GM23248 (cell line): ENCODE measurements around the gene RASGEF1C. TPM values are rescaled to one million over a fixed set of nuclear protein-coding genes. Genes with fewer than 3 reads are reported as not detected.

Experiments
- DNase-seq: peaks from one replicate; pipeline ENCODE4 v3.0.0-alpha.2; 2015
- H2AFZ ChIP-seq: fragments of 200-600 bp; sonication (generic); 2 replicates; pipeline ENCODE4 v1.6.1; 2016; ENCODE audit warnings: antibody characterized with exemption
- H3F3A ChIP-seq: fragments of 200-600 bp; sonication (generic); 2 replicates; pipeline ENCODE4 v1.6.1; 2016; ENCODE audit warnings: mild to moderate bottlenecking, antibody characterized with exemption, mixed run types; ENCODE audit not compliant: insufficient read depth
- H3K27ac ChIP-seq: fragments of 200-600 bp; sonication (generic); 2 replicates; pipeline ENCODE4 v1.5.1; 2016; ENCODE audit warnings: mild to moderate bottlenecking
- H3K27me3 ChIP-seq: fragments of 200-600 bp; sonication (generic); replicated peaks from 2 replicates; pipeline ENCODE4 v1.6.1; 2016; ENCODE audit warnings: mild to moderate bottlenecking; ENCODE audit not compliant: insufficient read depth
- H3K36me3 ChIP-seq: fragments of 200-600 bp; sonication (generic); 2 replicates; pipeline ENCODE4 v1.6.1; 2016; ENCODE audit warnings: low read depth, mild to moderate bottlenecking
- H3K4me1 ChIP-seq: fragments of 200-600 bp; sonication (generic); 2 replicates; pipeline ENCODE4 v1.6.1; 2016; ENCODE audit warnings: mild to moderate bottlenecking; ENCODE audit not compliant: insufficient read depth
- H3K4me2 ChIP-seq: fragments of 200-600 bp; sonication (generic); one replicate; pipeline ENCODE4 v1.6.1; 2016; ENCODE audit warnings: mild to moderate bottlenecking; ENCODE audit not compliant: unreplicated experiment
- H3K4me3 ChIP-seq: fragments of 200-600 bp; sonication (generic); 2 replicates; pipeline ENCODE4 v1.5.1; 2016; ENCODE audit warnings: mild to moderate bottlenecking
- H3K79me2 ChIP-seq: fragments of 200-600 bp; sonication (generic); 2 replicates; pipeline ENCODE4 v1.6.1; 2016; ENCODE audit warnings: mild to moderate bottlenecking; ENCODE audit not compliant: insufficient read depth
- H3K9ac ChIP-seq: fragments of 200-600 bp; sonication (generic); 2 replicates; pipeline ENCODE4 v1.6.1; 2016; ENCODE audit warnings: mild to moderate bottlenecking
- H3K9me2 ChIP-seq: fragments of 200-600 bp; sonication (generic); 2 replicates; pipeline ENCODE4 v1.6.1; 2016; ENCODE audit warnings: mixed run types, mild to moderate bottlenecking, moderate library complexity; ENCODE audit not compliant: insufficient read depth
- H3K9me3 ChIP-seq: fragments of 200-600 bp; sonication (generic); one replicate; pipeline ENCODE4 v1.6.1; 2017; ENCODE audit warnings: low read depth
- H4K20me1 ChIP-seq: fragments of 200-600 bp; sonication (generic); 2 replicates; pipeline ENCODE4 v1.6.0; 2016; ENCODE audit not compliant: insufficient read depth
- EZH2 ChIP-seq: fragments of 200-600 bp; sonication (generic); IDR thresholded peaks from 2 replicates; pipeline ENCODE4 v1.6.1; 2018; ENCODE audit warnings: antibody characterized with exemption, mild to moderate bottlenecking; ENCODE audit not compliant: insufficient read depth, poor library complexity, severe bottlenecking
- EZH2phosphoT487 ChIP-seq: fragments of 200-600 bp; sonication (generic); IDR thresholded peaks from 2 replicates; pipeline ENCODE4 v1.6.1; 2018; ENCODE audit warnings: antibody characterized with exemption, moderate library complexity, mild to moderate bottlenecking, low read depth; ENCODE audit not compliant: insufficient read depth
- WGBS, 2 experiments: methylation state at CpG; one replicate each; pipeline ENCODE4 v1.1.6; 2015 to 2017; ENCODE audit warnings: low lambda C conversion rate in 2 of 2, low coverage in 1 of 2; ENCODE audit errors: missing lambda C conversion rate in 2 of 2; 5-methylcytosine and 5-hydroxymethylcytosine counted together
- in situ Hi-C: fragments of 300-500 bp; cut with MboI; formaldehyde crosslinking; loops from 2 replicates; pipeline ENCODE4 v1.15.0; 2020
- polyA plus RNA-seq: library from polyadenylated mRNA; unstranded; fragments of >200 nt; fragmentation: Nextera tagmentation; extraction: Ambion mirVana; gene quantifications from 2 replicates; pipeline ENCODE4 v1.2.1, GENCODE V29; 2016
- total RNA-seq: library from RNA; depleted of rRNA; stranded (reverse); fragments of >200 nt; shearing (Covaris generic); gene quantifications from 2 replicates; pipeline ENCODE4 v1.2.3, GENCODE V29; 2014

The RASGEF1C gene
- total and polyA plus RNA-seq, 2 experiments from 2014 or later: not detected

DNA sequence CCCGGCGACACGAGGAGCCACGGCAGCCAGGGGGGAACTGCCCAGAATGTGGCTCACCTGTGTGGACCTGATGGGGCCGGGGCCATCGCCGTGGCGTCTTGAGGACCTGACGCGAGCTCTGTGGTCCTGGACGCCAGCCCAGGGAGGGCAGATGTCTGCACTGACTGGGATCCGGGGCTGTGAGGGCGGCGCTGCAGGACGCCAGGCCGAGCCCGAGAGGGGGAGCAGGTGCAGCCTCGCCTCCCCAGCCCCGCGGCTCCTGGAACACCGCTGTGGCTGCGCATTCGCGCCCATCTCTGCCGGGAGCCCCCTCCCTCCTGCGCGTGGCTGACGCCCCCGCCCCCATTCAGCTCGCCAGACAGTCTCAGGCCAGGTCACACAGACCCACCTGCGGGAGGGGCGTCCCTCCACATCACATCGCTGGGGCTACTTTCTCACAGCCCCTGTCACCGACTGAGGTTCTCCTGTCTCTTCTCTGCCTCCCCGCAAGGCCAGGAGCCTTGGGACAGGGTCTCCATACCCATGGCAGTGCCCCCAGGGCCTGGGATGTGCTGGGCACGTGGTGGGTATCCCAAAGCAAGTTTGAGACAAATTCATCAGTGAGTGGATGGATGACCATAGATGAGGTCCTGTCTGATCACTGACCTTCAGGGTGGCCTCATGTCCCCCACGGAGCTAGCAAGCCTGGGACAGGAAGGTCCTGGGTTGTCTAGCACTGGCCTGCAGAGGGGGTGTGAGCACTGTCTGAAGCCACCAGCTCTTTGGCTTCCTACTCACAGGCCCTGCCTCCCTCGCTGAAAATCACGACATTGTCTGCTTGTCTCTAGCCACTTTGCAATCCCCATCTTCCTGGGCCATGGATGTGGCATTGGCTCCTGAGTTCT, 47.3 kb downstream of the RASGEF1C start:
- H3K4me3 ChIP-seq: no peak overlapping the region
- no peaks in the 10 kb centered on the region for H3K79me2 ChIP-seq
- no peak overlapping the region for H3K4me2 ChIP-seq
- no peaks in the 10 kb centered on the region for H3F3A ChIP-seq
- H2AFZ ChIP-seq: no peak overlapping the region
- H3K9me3 ChIP-seq: no peaks in the 10 kb centered on the region
- no peak for DNase-seq
- 40 to 42% methylated on average over 28 to 38 of the region's 39 CpGs for WGBS, 2 experiments
- H3K4me1 ChIP-seq: no peaks in the 10 kb centered on the region
- H4K20me1 ChIP-seq: no peaks in the 10 kb centered on the region
- H3K36me3 ChIP-seq: no peaks in the 10 kb centered on the region
- H3K9ac ChIP-seq: no peak overlapping the region
- peaks cover 22% of the 10 kb centered on the region; the same call in 1 of the 2 replicates for H3K27me3 ChIP-seq
- H3K9me2 ChIP-seq: no peaks in the 10 kb centered on the region
- H3K27ac ChIP-seq: no peak overlapping the region
- in situ Hi-C loops: no loop called here
- no peak for TF ChIP-seq EZH2
- no peak for TF ChIP-seq EZH2phosphoT487

DNA sequence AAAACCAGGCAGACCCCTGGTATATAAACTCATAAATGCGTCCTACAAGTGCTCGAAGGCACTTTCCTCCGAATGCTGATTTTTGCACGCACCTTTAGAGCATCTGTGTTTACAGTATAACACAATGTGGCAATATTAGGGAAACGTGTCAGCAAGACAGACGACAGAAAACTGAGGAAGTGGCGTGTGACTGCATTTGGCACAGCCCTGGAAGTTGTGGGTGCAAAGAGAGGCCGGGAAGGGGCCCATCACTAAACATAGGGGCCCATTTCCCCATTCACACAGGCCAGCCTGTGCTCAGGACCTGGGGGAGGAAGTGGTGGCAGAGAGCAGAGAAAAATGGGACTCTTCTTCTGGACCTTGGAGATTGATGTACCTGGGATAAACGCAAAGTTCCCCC, 48.2 kb downstream of the RASGEF1C start:
- Histone ChIP-seq H3K4me3 (no peak overlapping the region), H3F3A (no peaks in the 10 kb centered on the region), H3K79me2 (no peaks in the 10 kb centered on the region), H3K27ac (no peak overlapping the region), H3K9me2 (no peaks in the 10 kb centered on the region), H4K20me1 (no peaks in the 10 kb centered on the region), H3K4me2 (no peak overlapping the region), H3K4me1 (no peaks in the 10 kb centered on the region), H3K9ac (no peak overlapping the region), H3K36me3 (no peaks in the 10 kb centered on the region), H2AFZ (no peak overlapping the region), H3K27me3 (peaks cover 22% of the 10 kb centered on the region; the same call in 1 of the 2 replicates), H3K9me3 (no peaks in the 10 kb centered on the region)
- DNase-seq: no peak
- TF ChIP-seq EZH2 (no peak), EZH2phosphoT487 (no peak)
- in situ Hi-C loops: no loop called here
- 16 to 17% methylated on average over 9 of the region's 9 CpGs for WGBS, 2 experiments

DNA sequence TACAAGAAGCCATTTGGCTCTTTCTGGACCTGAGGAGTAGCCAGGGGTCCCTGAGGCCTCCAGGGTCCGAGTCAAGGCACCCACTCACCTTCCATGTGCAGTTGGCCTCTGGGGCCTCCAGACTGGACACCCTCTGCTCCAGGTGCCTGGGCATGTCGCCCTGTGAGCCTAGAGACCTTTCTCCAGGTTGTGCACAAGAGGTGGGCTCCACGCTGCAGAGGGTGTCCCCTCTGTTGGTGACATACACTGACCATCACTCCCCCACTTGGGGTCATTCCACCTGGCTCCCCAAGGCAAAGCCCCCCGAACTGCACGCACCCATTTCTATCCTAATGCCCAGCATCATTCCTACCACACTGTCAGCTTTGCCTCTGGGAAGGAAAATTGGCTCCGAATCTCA, 48.8 kb downstream of the RASGEF1C start:
- H3K9me2 ChIP-seq: no peaks in the 10 kb centered on the region
- H3K79me2 ChIP-seq: no peaks in the 10 kb centered on the region
- peaks cover 22% of the 10 kb centered on the region; the same call in 1 of the 2 replicates for H3K27me3 ChIP-seq
- no peak overlapping the region for H2AFZ ChIP-seq
- H3K4me2 ChIP-seq: no peak overlapping the region
- no peaks in the 10 kb centered on the region for H3K36me3 ChIP-seq
- DNase-seq: no peak
- TF ChIP-seq EZH2phosphoT487 (no peak), EZH2 (no peak)
- in situ Hi-C loops: no loop called here
- no peaks in the 10 kb centered on the region for H4K20me1 ChIP-seq
- no peak overlapping the region for H3K27ac ChIP-seq
- WGBS, 2 experiments: 39 to 51% methylated on average over 6 of the region's 6 CpGs
- H3K9ac ChIP-seq: no peak overlapping the region
- no peaks in the 10 kb centered on the region for H3F3A ChIP-seq
- no peaks in the 10 kb centered on the region for H3K4me1 ChIP-seq
- H3K9me3 ChIP-seq: no peaks in the 10 kb centered on the region
- H3K4me3 ChIP-seq: no peak overlapping the region

DNA sequence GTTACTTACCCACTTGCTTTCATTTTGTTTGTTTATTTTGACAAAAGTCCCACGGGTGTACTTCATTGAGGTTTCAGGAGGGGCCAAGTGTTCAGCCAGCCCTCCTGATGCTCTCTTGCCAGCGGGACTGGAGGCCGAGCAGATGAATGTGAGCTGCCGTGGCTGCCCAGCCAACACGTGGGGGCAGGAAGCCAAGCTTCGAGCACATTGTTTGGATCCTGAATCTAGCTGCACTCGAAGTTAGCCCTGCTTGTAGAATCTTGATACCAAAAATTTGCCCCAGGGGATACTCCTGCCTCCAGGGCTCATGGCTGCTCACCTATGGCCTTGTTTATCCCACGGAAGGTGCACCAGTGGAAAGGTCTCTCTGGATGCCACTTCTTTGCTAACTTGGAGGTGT, 49.3 kb downstream of the RASGEF1C start:
- Histone ChIP-seq H3K36me3 (no peaks in the 10 kb centered on the region), H4K20me1 (no peaks in the 10 kb centered on the region), H3K9me2 (no peaks in the 10 kb centered on the region), H3K4me3 (no peak overlapping the region), H3K27me3 (peaks cover 22% of the 10 kb centered on the region), H3K4me1 (no peaks in the 10 kb centered on the region), H2AFZ (no peak overlapping the region), H3K79me2 (no peaks in the 10 kb centered on the region), H3F3A (no peaks in the 10 kb centered on the region), H3K27ac (no peak overlapping the region), H3K4me2 (no peak overlapping the region), H3K9ac (no peak overlapping the region), H3K9me3 (no peaks in the 10 kb centered on the region)
- peak; percentile 14 for DNase-seq
- WGBS, 2 experiments: 7 to 8% methylated on average over 8 of the region's 8 CpGs
- in situ Hi-C loops: no loop called here
- no peak for TF ChIP-seq EZH2
- TF ChIP-seq EZH2phosphoT487: no peak
